Measurements from ENCODE around the gene DSE.

Gene DSE

DNA sequence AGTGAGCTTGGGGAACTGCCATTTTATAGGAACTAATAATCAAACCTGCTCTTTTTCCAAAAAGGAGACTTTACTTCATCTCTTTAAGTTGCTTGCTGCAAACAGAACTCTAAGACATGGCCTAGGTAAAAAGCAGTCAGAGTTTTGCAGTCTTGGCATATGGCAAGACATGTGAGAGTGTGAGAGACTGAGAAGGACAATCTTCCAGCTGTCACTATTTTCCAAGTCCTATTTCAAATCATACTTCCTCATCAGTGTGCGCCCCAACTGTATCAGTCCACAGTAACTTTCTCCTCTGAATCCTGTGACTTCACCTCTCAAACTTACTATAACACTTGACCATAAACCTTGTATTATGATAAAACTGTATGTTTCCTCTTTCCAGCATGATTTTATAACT, 100.8 kb downstream of the DSE start:
- no peak for DNase-seq (ENCODE audit: low read depth in 4 of 4, low spot score in 1 of 4)

DNA sequence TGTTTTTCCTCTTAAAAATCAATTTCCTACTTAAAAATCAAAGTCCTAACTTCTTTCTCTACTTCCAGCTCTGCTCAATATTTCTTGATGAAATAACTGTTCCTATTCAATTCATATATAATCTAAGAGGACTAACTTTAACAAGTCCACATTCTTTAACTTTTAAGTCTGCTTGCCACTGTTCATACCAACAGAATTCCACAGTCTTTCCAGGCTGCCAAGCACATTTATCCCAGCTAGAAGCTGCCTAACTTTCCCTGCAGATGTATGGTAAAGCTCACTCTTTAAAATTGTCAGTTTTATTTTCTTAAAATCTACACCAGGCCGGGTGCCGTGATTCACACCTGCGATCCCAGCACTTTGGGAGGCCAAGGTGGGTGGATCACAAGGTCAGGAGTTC, 102.0 kb downstream of the DSE start:
- DNase-seq (ENCODE audit: low read depth in 4 of 4, low spot score in 1 of 4), result no peak

DNA sequence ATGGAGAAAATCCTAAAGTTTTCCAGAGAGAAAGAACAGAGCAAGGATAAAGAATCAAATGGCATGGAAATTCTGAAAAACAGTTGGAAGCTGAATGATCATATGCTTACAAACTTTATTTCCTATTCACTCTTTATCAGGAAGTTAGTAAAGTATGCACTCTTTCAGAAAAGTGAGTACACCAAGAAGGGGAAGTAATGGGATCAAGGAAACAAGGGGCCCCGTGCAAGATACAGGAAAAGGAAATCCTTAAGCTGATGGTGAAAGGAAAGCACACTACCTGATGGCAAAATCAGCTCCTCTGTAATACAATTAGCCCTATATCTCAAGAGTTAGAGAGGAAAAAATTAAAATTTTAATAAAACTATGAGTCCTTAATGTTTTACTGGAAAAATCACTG, 104.4 kb downstream of the DSE start:
- DNase-seq (ENCODE audit: low read depth in 4 of 4, low spot score in 1 of 4), result no peak

DNA sequence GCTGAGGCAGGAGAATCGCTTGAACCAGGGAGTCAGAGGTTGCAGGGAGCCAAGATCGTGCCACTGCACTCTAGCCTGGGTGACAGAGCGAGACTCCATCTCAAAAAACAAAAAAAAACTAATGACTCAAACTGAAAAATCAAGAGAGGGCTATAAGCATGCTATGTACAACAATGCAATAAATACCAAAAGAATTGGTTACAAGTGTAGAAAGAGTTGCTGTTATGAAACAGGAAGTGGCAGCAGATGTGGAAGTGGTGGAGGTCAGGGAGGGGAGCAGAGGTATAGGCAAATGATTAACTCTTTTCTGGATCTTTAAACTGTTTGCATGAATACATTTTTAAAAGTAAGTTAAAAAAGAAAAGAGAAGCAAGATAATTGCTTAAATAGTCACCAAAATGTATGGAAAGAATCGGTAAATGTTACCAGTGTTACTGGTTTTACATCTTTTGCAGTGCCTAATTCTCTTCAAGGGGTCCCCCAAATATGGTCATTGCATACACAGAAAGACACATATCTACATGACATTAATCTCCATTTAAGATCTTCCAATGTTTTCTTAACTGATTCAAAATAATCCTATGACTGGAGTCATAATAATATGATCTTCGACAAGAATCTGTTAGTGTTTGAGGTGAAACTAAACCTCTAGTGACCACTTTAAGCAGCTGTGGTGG, 105.4 kb downstream of the DSE start:
- DNase-seq (ENCODE audit: low read depth in 4 of 4, low spot score in 1 of 4), result no peak

DNA sequence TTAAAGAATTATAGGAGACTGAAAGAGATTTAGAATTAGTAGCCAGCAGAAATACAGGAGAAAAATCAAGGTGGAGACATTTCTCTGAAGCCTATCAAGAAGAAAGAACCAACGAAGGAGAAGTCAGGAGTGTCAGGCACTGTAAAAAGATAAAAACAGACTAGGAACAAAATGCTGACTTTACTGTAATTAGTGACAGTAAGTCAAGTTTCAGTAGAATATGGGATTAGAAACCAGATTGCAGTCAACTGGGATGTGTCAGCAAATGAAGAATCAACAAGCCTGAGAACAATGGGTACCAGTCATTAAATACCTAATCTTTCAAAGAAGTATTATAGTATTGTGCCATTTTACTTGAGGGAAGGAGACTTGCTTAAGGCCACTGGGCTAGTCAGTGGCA, 112.0 kb downstream of the DSE start:
- DNase-seq (ENCODE audit: low read depth in 4 of 4, low spot score in 1 of 4), result no peak

DNA sequence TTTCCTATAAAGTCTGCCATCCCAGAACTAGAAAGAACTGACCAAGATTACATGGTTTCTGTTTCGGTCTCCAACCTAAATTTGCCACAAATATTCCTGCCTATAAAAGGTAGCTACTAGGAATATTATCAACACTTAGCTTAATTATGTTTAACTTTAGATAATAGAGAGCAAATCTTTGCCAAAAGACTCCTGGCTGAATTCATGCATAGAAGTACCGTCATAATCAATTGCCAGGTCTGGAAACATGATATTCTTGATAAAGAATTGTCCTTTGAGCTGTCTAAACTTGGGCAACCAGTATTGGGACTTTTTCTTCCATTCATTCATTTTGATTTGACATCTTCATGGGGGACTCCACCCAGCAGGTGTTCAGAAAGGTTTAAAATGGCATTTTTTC, 112.9 kb downstream of the DSE start:
- DNase-seq (ENCODE audit: low read depth in 4 of 4, low spot score in 1 of 4), result no peak

DNA sequence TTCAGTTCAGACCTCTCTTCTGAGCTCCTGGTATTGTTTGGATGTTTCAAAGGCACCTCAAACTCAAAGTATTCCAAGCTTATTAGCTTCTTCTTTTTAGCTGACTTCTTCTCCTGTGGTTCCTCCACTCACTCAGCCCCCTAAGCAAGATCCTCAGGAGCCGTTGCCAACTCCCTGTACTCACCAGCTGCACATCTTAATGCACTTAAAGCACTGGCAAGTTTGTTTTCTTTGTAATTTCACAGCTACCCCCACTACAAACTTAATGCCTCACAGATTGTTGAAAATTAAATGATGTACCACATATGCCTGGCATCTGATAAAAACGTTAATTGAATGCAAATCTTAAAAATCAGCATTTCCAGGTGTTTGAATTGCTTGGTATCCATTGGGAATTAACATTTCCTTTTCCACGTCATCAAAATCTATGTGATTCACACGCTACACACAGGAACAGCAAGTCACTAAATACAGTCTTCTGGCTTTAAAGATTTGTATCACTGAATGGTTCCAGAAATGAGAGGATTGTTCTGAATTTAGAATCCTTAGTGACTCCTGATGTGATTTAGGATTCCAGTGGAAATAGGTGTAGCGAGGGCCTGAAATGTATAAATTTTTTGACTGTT, 114.9 kb downstream of the DSE start:
- no peak for DNase-seq (ENCODE audit: low read depth in 4 of 4, low spot score in 1 of 4)

DNA sequence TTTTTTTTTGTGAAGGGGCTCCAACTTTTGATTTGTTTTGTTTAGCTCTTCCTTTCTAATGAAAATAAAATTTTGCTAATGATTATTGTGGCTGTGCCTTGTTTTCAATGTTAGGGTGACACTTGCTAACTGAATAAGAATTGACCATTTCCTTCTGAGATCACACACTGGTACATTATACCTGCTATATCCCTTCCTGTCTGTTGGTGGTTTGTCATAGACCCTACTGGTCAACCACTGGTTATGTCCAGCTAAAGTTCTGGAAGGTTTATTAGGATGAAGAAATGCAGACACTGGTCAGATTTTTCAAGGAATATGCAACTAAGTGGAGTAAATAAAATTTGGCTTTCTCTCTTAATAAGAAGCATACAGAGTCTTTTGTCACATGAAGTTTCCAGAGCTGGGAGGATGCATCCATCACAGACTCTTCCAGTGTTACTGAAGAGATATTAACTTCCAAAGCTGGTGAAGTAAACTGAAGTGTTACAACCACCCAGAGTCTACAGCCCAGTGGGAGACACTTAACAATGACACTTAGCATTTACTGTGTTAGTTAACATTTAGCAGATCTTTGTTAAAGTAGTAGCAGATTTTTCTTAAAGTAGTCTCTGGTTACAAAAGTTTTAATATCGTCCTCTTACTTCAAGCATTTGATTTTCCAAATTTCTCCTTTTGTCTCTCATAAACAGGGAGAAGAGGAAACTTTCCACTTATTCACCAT, 121.0 kb downstream of the DSE start:
- DNase-seq (ENCODE audit: low read depth in 4 of 4, low spot score in 1 of 4), result no peak

DNA sequence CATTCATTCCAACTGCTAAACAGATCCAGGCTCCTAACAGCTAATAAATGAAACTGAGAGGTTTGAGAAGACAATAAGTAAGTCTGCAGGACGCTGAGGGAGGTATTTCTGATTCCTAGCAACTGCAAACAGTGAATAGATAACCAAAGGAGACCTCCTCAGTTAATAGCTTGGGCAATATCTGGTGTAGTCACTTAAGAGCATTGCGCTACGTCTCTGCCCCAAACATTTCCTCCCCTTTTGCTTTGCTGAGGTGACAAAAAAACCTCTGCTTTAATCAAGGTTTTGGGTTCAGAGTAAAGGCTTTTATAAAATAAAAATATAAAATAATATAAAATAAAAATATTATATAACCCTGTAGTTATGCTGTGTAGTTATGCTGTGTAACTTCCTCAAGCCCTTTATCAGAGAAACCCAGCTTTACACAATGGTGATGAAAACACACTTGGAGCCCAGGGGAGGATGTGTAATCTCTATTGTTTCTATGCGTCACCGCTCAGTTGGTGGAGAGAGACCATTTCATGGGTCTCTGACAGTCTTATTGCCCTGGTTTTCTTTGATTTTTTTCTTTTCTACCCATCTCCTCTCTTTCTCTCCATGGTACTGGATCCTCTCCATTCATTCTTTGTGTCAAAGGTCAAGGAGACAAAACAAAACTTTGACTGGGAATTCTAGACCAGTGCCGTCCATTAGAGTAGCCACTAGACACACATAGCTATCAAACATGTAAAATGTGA, 121.8 kb downstream of the DSE start:
- DNase-seq (ENCODE audit: low read depth in 4 of 4, low spot score in 1 of 4), result no peak
